ENCODE measurements around the gene MACROD2.

Gene MACROD2

GRCh38 chr20:15902493-15902892, 1907.2 kb downstream of the MACROD2 start:
- DNase-seq (ENCODE audit: low spot score): no peak
- TF ChIP-seq CTCF (IDR thresholded peaks at IDR 0.05; ENCODE audit: extremely low read depth, missing control alignments): no peak

GRCh38 chr20:15905661-15906060, 1910.3 kb downstream of the MACROD2 start:
- TF ChIP-seq CTCF (IDR thresholded peaks at IDR 0.05; ENCODE audit: extremely low read depth, missing control alignments): no peak
- no peak for DNase-seq (ENCODE audit: low spot score)

GRCh38 chr20:15909995-15910394, 1914.7 kb downstream of the MACROD2 start:
- DNase-seq (ENCODE audit: low spot score): no peak
- no peak for TF ChIP-seq CTCF (IDR thresholded peaks at IDR 0.05; ENCODE audit: extremely low read depth, missing control alignments)

- DNase-seq (ENCODE audit: low spot score): no peak
- no peak for TF ChIP-seq CTCF (IDR thresholded peaks at IDR 0.05; ENCODE audit: extremely low read depth, missing control alignments)
Measured at GRCh38 chr20:15911581-15911980, 1916.3 kb downstream of the MACROD2 start.

- DNase-seq (ENCODE audit: low spot score): no peak
- no peak for TF ChIP-seq CTCF (IDR thresholded peaks at IDR 0.05; ENCODE audit: extremely low read depth, missing control alignments)
Measured at GRCh38 chr20:15913391-15914025, 1918.2 kb downstream of the MACROD2 start.

- TF ChIP-seq CTCF (IDR thresholded peaks at IDR 0.05; ENCODE audit: extremely low read depth, missing control alignments): no peak
- no peak for DNase-seq (ENCODE audit: low spot score)
Measured at GRCh38 chr20:15916623-15917022, 1921.3 kb downstream of the MACROD2 start.

GRCh38 chr20:15917283-15917682, 1922.0 kb downstream of the MACROD2 start:
- no peak for TF ChIP-seq CTCF (IDR thresholded peaks at IDR 0.05; ENCODE audit: extremely low read depth, missing control alignments)

More at GRCh38 chr20:15917283-15917682, 1922.0 kb downstream of the MACROD2 start:
- DNase-seq (ENCODE audit: low spot score): no peak
